Left ventricle myocardium inferior (tissue), 1 donor: Measurements from ENCODE around the gene USP10. TPM values are rescaled to one million over a fixed set of nuclear protein-coding genes. Genes with fewer than 3 reads are reported as not detected.

Experiments used
- DNase-seq: peaks from one replicate; pipeline ENCODE4 v3.0.0-alpha.2; 2020
- H3K27ac ChIP-seq: fragments of 200-600 bp; replicated peaks from 2 replicates; pipeline ENCODE4 v1.8.0; 2021
- H3K27me3 ChIP-seq: fragments of 200-600 bp; 2 replicates; pipeline ENCODE4 v1.8.0; 2021; ENCODE audit warnings: low read depth
- H3K36me3 ChIP-seq: fragments of 200-600 bp; 2 replicates; pipeline ENCODE4 v1.8.0; 2021
- H3K4me1 ChIP-seq: fragments of 200-600 bp; 2 replicates; pipeline ENCODE4 v1.8.0; 2021
- H3K4me3 ChIP-seq: fragments of 200-600 bp; 2 replicates; pipeline ENCODE4 v1.8.0; 2021; ENCODE audit warnings: mild to moderate bottlenecking, moderate library complexity
- H3K9me3 ChIP-seq: fragments of 200-600 bp; replicated peaks from 2 replicates; pipeline ENCODE4 v1.8.0; 2021
- intact Hi-C: fragments of 100-400 bp; cut with micrococcal nuclease; formaldehyde crosslinking; loops from one replicate; pipeline ENCODE4 v1.11.0; 2022
- total RNA-seq: library from RNA; stranded (reverse); fragmentation: NEBNext Ultra II Directional; extraction: Animal tissue kit (Norgen Biotek cat#: 25700); gene quantifications from one replicate; pipeline ENCODE4 v1.2.1, GENCODE V29; 2021
- TF ChIP-seq, protein P1 (sequence below): fragments of 200-600 bp; IDR thresholded peaks from 2 replicates; pipeline ENCODE4 v1.8.0; 2021; ENCODE audit warnings: antibody characterized with exemption, mild to moderate bottlenecking, borderline replicate concordance
- donor health status: DM: no; HTN: yes; CAD: no; lungs with severe emphysema.

Gene USP10
- total RNA-seq, 1 donor from 2014 or later, result 66.7 TPM

DNA sequence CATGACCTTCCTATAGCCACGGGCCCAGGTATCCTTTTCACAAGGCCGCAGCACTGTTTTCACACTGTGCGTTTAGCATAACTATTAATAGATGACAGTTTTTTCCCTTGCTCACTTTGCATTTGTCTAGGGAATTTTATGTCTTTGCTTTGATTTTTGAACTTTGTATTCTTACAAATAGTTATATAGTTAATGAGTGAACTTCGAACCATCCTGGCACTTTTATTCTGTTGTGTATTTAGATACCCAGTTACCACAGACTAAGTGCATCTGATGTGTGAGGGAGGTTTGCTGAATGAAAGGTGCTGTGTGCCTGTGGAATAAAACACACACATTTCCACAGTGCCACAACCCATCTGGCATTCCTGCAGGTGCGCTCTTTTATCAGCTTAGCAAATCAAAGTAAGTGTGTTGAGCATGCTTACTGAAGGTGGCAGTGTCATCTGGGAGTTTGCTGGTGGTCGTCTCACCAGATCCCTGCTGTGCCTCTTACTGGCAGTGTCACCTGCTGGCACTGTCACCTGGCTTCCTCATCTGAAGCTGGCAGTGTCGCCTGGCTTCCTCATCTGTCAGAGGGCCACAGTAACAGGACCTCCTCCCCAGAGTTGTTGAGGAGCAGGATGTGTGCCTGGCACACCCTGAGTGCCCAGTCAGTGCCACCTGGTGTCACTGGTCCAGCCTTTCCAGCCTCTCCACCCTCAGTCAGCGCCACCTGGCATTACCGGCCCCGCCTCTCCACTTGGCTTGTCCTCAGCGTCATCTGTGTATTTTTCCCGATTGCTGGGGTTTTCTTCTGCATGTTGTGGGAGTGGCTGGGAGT is 37.6 kb downstream of the USP10 start:
- Histone ChIP-seq H3K27me3 (no peaks in the 10 kb centered on the region), H3K4me1 (peaks cover 78% of the 10 kb centered on the region), H3K36me3 (peaks cover 9% of the 10 kb centered on the region), H3K4me3 (no peak overlapping the region), H3K27ac (peak overlapping the region; percentile 76), H3K9me3 (no peaks in the 10 kb centered on the region)
- TF ChIP-seq, protein P1, sequence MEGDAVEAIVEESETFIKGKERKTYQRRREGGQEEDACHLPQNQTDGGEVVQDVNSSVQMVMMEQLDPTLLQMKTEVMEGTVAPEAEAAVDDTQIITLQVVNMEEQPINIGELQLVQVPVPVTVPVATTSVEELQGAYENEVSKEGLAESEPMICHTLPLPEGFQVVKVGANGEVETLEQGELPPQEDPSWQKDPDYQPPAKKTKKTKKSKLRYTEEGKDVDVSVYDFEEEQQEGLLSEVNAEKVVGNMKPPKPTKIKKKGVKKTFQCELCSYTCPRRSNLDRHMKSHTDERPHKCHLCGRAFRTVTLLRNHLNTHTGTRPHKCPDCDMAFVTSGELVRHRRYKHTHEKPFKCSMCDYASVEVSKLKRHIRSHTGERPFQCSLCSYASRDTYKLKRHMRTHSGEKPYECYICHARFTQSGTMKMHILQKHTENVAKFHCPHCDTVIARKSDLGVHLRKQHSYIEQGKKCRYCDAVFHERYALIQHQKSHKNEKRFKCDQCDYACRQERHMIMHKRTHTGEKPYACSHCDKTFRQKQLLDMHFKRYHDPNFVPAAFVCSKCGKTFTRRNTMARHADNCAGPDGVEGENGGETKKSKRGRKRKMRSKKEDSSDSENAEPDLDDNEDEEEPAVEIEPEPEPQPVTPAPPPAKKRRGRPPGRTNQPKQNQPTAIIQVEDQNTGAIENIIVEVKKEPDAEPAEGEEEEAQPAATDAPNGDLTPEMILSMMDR, result no peak
- intact Hi-C loops, result no loop called here
- DNase-seq, result no peak

DNA sequence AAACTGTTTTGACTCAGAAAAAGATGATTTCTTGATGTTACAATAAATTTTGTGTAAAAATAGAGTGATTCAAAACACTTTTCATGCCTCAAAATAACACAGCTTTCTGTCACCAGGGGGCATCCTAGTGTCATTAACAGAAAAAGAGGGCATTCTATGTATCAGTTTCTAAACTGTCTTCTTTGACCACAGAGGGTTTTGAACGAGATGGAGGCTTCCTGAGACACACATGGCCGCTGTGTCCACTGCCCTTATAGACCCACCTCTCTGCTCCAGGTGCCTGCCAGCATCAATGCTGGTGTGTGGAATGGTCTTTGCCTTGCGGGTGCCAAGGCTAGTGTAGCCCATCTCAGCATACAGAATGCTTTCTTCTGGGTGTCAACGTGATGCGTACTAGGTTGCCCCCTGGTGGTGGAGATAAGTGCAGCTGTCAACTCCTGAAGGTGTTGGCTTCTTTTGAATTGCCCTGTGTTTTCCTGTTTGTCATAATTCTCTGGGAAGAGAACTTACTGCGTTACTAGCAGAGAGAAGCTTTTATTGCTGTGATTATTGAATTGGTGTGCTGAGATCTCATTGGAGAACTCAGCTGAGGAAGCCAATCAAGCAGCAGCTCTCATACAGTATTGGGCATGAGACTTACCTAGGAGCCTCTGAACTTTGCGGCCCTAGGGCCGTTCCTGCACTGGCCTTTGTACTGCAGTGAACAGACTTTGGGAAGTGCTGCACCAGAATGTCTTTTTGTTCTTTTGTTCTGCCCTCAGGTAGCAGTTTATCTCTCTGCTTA is 38.6 kb downstream of the USP10 start:
- intact Hi-C loops, result no loop called here
- TF ChIP-seq, protein P1, result peak; percentile 89
- H3K36me3 ChIP-seq, result peaks cover 9% of the 10 kb centered on the region

DNA sequence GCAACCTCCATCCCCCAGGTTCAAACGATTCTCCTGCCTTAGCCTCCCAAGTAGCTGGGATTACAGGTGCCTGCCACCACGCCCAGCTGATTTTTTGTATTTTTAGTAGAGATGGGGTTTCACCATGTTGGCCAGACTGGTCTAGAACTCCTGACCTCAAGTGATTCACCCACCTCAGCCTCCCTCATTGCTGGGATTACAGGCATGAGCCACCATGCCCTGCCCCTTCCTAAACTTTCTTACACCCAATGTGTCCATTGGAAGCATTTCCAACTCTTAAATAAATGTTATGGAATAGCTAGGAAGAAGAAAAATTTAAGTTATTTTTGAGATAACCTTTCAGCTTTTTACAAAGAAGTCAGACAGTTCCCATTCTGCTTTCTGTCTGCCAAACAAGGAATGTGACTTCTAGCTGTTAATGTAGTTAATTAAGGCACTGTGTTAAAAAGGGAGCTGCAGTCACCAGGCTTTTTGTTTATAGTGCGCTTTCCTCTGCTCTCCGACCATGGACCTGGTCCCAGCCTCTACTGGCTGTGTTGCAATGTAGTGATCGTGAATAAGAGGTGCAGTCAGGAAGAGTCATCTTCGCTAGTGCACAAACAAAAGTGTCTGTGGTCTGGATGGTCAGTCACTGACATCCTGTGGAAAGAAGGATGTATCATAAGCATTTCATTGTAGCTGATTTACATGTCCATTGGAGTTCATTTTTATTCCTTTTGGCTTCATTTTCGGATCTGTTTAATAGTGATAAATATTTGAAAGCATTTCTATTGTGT is 39.7 kb downstream of the USP10 start:
- no peak overlapping the region for H3K4me3 ChIP-seq
- no peak overlapping the region for H3K27ac ChIP-seq
- H3K9me3 ChIP-seq, result no peaks in the 10 kb centered on the region
- no peaks in the 10 kb centered on the region for H3K27me3 ChIP-seq
- intact Hi-C loops, result no loop called here
- DNase-seq, result no peak
- H3K36me3 ChIP-seq, result peaks cover 4% of the 10 kb centered on the region
- TF ChIP-seq, protein P1, result no peak
- H3K4me1 ChIP-seq, result peaks cover 79% of the 10 kb centered on the region

More for the DNA sequence above, 38.6 kb downstream of the USP10 start:
- H3K27ac ChIP-seq, result peak overlapping the region; percentile 76
- H3K4me3 ChIP-seq, result no peak overlapping the region
- peak; percentile 71 for DNase-seq
- no peaks in the 10 kb centered on the region for H3K27me3 ChIP-seq
- H3K4me1 ChIP-seq, result peaks cover 79% of the 10 kb centered on the region
- H3K9me3 ChIP-seq, result no peaks in the 10 kb centered on the region

DNA sequence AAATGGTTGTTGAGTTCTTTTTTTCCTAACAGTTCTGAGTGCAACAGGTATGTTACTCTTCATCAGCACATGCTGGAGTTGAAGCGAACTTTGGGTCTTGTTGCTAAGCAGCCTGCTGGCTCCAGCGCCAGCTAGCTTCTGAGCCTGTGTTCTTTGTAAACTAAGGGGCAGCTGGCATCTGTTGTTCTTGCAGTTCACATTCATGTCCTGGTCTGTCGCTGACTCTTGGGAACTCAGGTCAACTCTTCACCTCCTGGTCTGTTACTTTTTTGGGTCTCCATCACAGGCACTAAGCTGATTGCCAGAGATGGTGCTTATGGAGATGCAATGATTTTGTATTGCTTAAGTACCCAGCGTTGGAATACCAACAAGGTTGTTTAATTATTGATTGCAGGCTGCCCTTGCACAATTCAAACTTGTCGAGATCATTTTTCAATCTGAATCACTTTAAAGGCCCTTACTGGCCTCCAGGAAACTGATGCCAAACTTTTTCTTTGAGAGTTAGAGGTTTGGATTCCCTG is 40.9 kb downstream of the USP10 start:
- H3K27ac ChIP-seq, result peak overlapping the region; percentile 57
- H3K27me3 ChIP-seq, result no peaks in the 10 kb centered on the region
- intact Hi-C loops, result no loop called here
- H3K4me3 ChIP-seq, result no peak overlapping the region
- peak; percentile 40 for DNase-seq
- H3K9me3 ChIP-seq, result no peaks in the 10 kb centered on the region
- TF ChIP-seq, protein P1, result no peak
- H3K4me1 ChIP-seq, result peaks cover 75% of the 10 kb centered on the region
- H3K36me3 ChIP-seq, result peaks cover 10% of the 10 kb centered on the region

DNA sequence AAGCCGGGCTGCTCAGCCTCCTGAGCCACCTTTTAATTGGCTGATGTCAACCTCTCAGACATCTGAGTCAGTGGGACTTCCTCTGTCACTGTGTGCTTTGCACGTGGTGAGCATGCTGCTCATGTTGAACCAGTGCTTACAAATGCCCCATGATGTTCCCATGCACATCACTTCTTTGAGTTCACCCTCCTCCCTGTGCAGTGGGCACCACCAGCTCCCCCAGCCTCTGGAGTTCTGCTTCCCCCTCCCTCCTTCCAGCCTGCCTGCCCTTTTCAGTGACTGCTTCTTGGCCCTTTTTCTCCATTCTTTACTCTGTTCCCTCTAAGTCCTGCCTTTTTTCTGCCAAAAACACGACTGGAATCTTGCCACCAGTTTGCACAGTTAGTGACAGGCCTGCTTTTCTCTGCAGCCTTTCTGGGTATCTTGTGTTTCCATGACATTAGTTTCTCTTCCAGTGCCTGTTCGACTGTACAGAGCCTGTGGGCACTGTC is 41.6 kb downstream of the USP10 start:
- intact Hi-C loops, result no loop called here
- peaks cover 70% of the 10 kb centered on the region for H3K4me1 ChIP-seq
- DNase-seq, result no peak
- H3K36me3 ChIP-seq, result peaks cover 18% of the 10 kb centered on the region
- no peaks in the 10 kb centered on the region for H3K27me3 ChIP-seq
- TF ChIP-seq, protein P1, result no peak
- no peak overlapping the region for H3K4me3 ChIP-seq
- peak overlapping the region; percentile 57 for H3K27ac ChIP-seq
- no peaks in the 10 kb centered on the region for H3K9me3 ChIP-seq
